ENCODE data around the gene ABCA9.
"Not testable (repeated sequence)": the region's sequence is repeated elsewhere in the genome, so short reads cannot be mapped to it uniquely, and the experiment has no call there.

Gene ABCA9

DNA sequence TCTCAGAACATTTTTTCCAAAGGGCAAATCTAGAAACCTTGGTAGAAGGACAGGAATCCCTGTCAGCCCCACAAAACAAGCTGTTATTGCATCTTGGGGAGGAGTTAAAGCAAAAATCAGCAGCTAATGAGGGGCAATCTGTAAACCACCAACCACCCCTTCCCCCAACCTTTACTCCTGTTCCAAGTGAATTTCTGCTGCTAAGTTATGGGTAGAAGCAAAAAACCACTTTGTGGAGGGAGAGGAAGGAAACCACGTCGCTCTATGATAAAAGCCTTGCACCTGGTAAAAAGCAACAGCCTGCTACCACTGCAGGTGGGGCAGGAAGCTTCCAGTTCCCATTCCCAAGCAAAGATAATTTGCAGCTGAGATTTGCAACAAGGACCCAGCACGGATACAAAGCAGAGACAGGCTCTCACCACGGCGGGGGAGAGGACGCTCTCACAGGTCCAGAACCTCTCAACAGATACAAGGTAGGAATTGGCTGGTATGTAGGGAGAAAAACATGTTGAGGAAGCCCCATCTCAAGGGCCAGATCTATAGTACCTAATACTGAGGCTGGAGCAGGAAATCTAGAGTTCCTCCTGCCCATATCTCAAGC, 116.2 kb downstream of the ABCA9 start:
- DNase-seq, result no peak

DNA sequence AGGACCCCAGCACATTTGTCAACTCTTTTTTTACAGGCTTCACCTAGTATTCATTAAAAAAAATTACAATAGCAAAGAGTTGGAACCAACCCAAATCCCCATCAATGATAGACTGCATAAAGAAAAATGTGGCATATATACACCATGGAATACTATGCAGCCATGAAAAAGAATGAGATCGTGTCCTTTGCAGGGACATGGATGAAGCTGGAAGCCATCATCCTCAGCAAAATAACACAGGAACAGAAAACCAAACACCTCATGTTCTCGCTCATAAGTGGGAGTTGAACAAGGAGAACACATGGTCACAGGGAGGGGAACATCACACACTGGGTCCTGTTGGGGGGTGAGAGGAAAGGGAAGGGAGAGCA, 116.9 kb downstream of the ABCA9 start:
- DNase-seq, result not testable (repeated sequence)

DNA sequence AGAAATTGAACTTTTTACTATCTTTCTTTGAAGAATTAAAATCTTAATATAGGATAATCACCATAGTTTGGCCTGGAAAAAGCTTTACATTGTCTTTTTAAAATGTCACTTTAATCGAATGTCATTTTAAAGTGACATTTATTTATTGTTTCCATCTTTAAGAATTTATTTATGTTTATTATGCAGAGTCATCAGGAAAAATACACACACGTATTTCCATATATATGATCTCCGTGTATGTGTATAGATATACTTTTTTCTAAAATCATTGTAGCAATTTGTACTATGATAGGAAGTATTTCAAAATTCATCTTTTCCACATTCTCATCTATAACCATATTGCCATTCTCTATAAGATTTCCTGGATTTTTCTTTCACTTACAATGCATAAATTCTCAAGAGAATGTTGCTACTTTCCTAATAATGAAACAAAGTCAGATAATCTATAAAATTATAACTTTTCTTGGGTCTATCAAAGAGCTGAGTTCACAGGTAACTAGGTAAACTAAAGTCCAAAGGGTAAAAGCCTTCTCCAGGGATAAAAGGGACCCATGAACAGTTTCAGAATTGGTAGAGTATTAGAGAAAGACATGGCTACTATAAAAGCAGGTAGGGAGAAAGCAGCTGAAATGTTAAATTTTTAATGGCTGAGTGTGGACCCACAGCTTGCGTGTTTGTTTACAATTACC, 117.5 kb downstream of the ABCA9 start:
- no peak for DNase-seq

DNA sequence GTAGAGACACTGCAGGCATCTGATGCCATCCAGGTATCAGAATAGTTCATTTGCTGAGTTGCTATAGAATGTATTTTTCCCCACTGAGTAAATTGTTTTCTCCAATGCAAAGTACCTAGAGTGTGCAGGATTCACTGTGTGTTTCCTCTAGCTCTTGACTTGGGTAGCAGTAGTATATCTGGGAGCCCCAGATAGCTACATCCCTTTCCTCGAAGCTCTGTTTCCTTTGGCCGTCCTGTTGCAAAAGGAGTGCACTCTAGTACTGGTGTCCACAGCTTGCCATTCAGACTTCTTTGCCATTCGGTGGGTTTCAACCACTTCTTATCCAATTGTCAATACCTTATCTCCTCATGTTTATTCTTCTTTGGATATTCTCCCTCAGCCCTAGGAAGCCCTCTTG, 118.3 kb downstream of the ABCA9 start:
- DNase-seq, result no peak

DNA sequence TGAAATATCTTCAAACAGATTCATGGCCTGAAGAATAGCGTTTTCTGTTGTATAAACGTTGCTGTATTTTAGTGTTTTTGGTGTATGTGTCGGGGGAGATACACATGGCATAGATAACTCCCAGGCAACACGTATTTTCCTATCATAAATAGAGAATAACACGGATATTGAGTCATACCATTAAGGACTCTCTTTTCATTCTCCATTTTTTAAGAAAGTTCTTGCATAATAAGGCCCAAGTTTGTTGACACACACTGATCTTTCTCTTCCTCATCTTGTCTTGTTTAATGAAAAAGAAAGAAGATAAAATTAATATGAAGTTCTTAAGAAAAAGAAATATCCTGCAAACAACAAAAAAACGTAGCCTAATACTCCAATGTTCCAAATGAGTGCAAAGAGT, 119.0 kb downstream of the ABCA9 start:
- DNase-seq, result no peak

DNA sequence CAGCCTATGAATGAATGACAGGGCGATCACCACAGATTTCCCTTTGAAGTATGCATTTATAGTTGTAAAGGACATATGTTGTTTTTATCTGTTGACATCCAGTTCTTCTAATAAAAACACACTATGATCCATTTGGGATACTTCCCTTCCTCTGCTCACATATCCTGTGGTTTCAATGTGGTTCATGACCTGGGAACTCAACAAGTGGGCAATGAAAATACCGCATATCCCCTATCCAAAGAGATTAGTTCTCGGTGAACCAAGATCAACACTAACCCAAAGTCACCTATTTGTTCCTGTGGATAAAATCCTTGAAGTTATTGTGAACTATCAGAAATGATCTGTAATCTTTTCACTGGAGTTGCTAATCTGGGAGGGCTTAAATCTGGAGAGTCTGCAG, 121.5 kb downstream of the ABCA9 start:
- no peak for DNase-seq

DNA sequence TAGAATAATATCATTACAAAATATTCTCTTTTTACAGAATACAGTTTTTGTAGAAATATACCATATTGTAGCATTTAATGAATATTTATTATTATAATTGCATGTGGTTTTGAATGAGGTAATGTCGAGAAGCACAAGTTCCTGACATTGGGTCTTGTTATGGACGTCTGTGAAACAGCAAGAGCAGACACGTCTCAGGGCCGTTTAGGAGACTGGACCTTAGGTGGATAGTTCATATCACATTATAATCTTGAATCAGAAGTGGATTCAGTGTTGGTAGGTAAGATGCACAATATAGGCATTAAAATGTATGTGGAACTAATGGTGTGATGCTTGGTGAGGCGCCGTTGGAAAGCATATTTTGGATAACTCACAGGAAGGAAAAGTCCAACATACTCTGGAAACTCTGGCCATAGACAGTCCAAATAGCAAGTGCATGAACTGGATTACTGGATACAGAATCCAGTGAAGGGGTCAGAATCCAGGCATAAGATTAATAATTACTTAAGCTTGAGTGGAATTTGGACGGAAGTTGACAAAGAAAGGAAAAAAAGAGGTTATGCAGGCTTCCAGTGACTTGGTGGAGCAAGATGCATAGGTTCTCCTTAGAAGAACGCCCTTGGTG, 122.7 kb downstream of the ABCA9 start:
- no peak for DNase-seq

DNA sequence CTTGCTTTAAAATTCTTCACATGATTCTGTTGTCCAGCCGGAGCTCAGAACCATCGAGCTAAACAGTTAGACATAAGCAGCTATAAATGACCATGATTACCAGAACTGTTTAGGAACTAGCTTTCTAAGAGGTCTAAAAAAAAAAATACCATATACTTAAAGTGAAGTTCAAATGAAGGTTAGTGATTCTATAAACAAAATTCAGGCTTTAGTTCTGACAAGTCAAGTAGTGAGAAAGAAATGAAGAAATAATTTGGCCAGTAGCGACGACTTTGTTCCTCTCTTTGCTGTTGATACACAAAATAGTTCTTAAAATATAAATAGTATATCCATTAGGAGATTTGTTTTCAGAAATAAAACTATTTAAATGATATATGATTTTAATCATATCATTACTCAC, 133.2 kb downstream of the ABCA9 start:
- DNase-seq, result no peak

DNA sequence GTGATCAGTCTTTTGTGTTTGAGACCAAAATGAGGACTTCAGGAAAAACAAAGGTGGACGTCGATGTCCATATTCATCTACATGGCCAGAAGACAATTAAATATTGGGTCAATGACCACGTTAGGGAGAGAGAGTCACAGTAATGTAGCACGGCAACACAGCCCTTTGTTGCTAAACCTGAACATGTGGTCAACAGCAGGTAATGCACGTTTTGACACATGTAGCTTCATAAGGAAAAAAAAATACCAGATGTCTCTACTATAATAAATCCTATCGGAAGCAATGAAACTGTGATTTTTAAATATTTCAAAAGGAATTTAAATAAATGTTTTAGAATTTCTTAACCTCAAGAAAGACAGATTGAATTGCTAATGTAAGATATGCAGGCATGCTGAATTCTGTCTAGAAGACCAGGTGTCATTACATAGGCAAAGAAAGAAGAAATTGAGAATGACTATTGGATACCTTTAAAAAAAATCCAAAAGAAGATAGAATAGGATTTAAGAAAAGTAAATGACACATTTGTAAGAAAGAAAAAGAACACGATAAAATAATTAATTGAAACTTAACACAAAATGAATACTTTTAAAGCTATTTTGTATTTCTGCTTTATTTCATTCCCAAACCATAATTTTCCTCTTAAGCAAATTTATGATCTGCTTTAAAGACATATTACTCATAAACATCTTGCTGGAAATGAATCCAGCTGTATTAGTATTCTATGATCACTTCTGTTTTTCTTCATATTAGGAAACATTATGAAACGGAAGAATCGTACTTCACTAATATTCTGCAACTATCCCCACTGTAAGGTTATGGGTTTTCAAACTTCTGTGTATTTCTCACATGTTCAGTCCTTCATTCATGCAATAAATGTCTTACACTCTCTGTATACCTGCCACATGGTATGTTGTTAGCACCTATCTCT, 135.7 kb downstream of the ABCA9 start:
- no peak for DNase-seq

All from stimulated activated CD4-positive, alpha-beta T cell treated with anti-CD3 and anti-CD28 coated beads, Interleukin-15, amount 100 ng/mL, for 24 hours (primary cell).